B cell (primary cell): ENCODE measurements around the gene LSMEM2. TPM values are rescaled to one million over a fixed set of nuclear protein-coding genes. Genes with fewer than 3 reads are reported as not detected.

Experiments
- ATAC-seq: fragments of 200-7000 bp; cut with Tn5 transposase; one replicate; pipeline ENCODE4 v1.10.0; 2021; ENCODE audit warnings: low read depth, mild to moderate bottlenecking, moderate number of reproducible peaks, moderate library complexity
- CTCF ChIA-PET: fragments of 350-600 bp; sonication (Branson Sonifier 250); formaldehyde crosslinking; loops from one replicate; lab custom pipeline; 2021; ENCODE audit warnings: antibody characterized with exemption, inconsistent platforms; lab: Charles Lee
- POLR2A ChIA-PET: fragments of 350-600 bp; sonication (Branson Sonifier 250); formaldehyde crosslinking; loops from one replicate; lab custom pipeline; 2021; ENCODE audit warnings: antibody characterized with exemption; lab: Charles Lee
- DNase-seq: peaks from one replicate; pipeline ENCODE4 v3.0.0; 2013
- H2AFZ ChIP-seq: 2 replicates; pipeline ENCODE4 v1.6.1; 2012; ENCODE audit warnings: mild to moderate bottlenecking, low read depth, low read length; ENCODE audit not compliant: insufficient read depth, poor library complexity, severe bottlenecking
- H3K27ac ChIP-seq, 2 donors: 1 replicate in 1 of 2; 2 replicates in 1 of 2; pipeline ENCODE4 v1.5.1; 2012 to 2013; ENCODE audit warnings: low read length in 2 of 2, mild to moderate bottlenecking in 2 of 2, moderate library complexity in 1 of 2
- H3K27me3 ChIP-seq, 4 experiments: fragments of 200-600 bp in 1 of 4; sonication (generic) in 1 of 4; replicated peaks in 1 of 4; 1 replicate in 2 of 4; 2 replicates in 2 of 4; pipeline versions ENCODE4 v1.6.1 to v1.7.0; 2013 to 2016; ENCODE audit warnings: low read length in 3 of 4, mild to moderate bottlenecking in 2 of 4, mixed read lengths in 1 of 4, moderate library complexity in 1 of 4; ENCODE audit not compliant: insufficient read depth in 4 of 4, control insufficient read depth in 3 of 4; ENCODE audit errors: control extremely low read depth in 1 of 4
- H3K36me3 ChIP-seq, 2 experiments: replicated peaks in 1 of 2; 1 replicate in 1 of 2; 2 replicates in 1 of 2; pipeline versions ENCODE4 v1.6.1 to v1.7.1; 2013; ENCODE audit warnings: low read length in 1 of 2; ENCODE audit not compliant: insufficient read depth in 2 of 2, control insufficient read depth in 1 of 2; ENCODE audit errors: control extremely low read depth in 1 of 2, extremely low read depth in 1 of 2
- H3K4me1 ChIP-seq, 2 donors: fragments of 200-600 bp in 1 of 2; sonication (generic) in 1 of 2; 1 replicate in 1 of 2; 2 replicates in 1 of 2; pipeline versions ENCODE4 v1.5.1 to v1.6.1; 2013 to 2017; ENCODE audit warnings: low read length in 2 of 2; ENCODE audit not compliant: control insufficient read depth in 2 of 2, insufficient read depth in 2 of 2
- H3K4me2 ChIP-seq: replicated peaks from 2 replicates; pipeline ENCODE3; 2012; ENCODE audit warnings: mild to moderate bottlenecking, low read depth, low read length; ENCODE audit not compliant: poor library complexity, severe bottlenecking
- H3K4me3 ChIP-seq, 5 experiments: fragments of 200-600 bp in 1 of 5; sonication (generic) in 1 of 5; 1 replicate in 3 of 5; 2 replicates in 2 of 5; pipeline versions ENCODE4 v1.5.1 to v1.7.0; 2011 to 2016; ENCODE audit warnings: low read length in 4 of 5, mild to moderate bottlenecking in 4 of 5, low read depth in 2 of 5, control low read depth in 1 of 5, moderate library complexity in 1 of 5; ENCODE audit not compliant: insufficient read depth in 1 of 5; ENCODE audit errors: control extremely low read depth in 1 of 5, extremely low read depth in 1 of 5
- H3K79me2 ChIP-seq: fragments of 200-600 bp; sonication (generic); one replicate; pipeline ENCODE4 v1.6.0; 2016; ENCODE audit warnings: low read length; ENCODE audit not compliant: control insufficient read depth, insufficient read depth
- H3K9ac ChIP-seq: fragments of 200-600 bp; sonication (generic); 2 replicates; pipeline ENCODE4 v1.6.1; 2017; ENCODE audit warnings: mild to moderate bottlenecking, low read length, moderate library complexity
- H3K9me3 ChIP-seq, 3 donors: one replicate each; pipeline versions ENCODE4 v1.6.1 to v1.7.1; 2013; ENCODE audit warnings: low read length in 2 of 3; ENCODE audit not compliant: control insufficient read depth in 2 of 3, insufficient read depth in 1 of 3; ENCODE audit errors: control extremely low read depth in 1 of 3
- H4K20me1 ChIP-seq: 2 replicates; pipeline ENCODE4 v1.6.0; 2012; ENCODE audit warnings: mild to moderate bottlenecking, low read length; ENCODE audit not compliant: insufficient read depth, control insufficient read depth, poor library complexity, severe bottlenecking
- H3K27ac Mint-ChIP-seq: one replicate; pipeline ENCODE4 v1.8.0; 2021; ENCODE audit warnings: mixed read lengths
- H3K27me3 Mint-ChIP-seq: one replicate; pipeline ENCODE4 v1.8.0; 2021; ENCODE audit warnings: mixed read lengths
- H3K4me1 Mint-ChIP-seq: one replicate; pipeline ENCODE4 v1.8.0; 2021; ENCODE audit warnings: mixed read lengths
- H3K4me3 Mint-ChIP-seq: one replicate; pipeline ENCODE4 v1.8.0; 2021; ENCODE audit warnings: mixed read lengths
- H3K9me3 Mint-ChIP-seq: one replicate; pipeline ENCODE4 v1.8.0; 2022; ENCODE audit warnings: mixed read lengths; ENCODE audit not compliant: insufficient read depth
- EZH2 ChIP-seq: IDR thresholded peaks from 2 replicates; pipeline ENCODE4 v1.6.1; 2012; ENCODE audit warnings: borderline replicate concordance, low read depth, mild to moderate bottlenecking, moderate library complexity, low read length; ENCODE audit not compliant: insufficient read depth, poor library complexity, severe bottlenecking
- WGBS: methylation state at CpG from one replicate; pipeline ENCODE4 v1.1.5; 2013; ENCODE audit warnings: missing lambda C conversion rate; ENCODE audit not compliant: insufficient coverage; 5-methylcytosine and 5-hydroxymethylcytosine counted together
- intact Hi-C: fragments of 100-400 bp; cut with micrococcal nuclease; formaldehyde crosslinking; loops from one replicate; pipeline ENCODE4 v1.10.0; 2022
- polyA plus RNA-seq: library from polyadenylated mRNA; depleted of rRNA; stranded (reverse); fragments of >200 nt; gene quantifications from 2 replicates; pipeline ENCODE4 v1.2.3, GENCODE V29; 2012
- total RNA-seq, 2 donors: library from RNA; stranded (reverse); fragments of 120-200 nt in 1 of 2; gene quantifications; 1 replicate in 1 of 2; 2 replicates in 1 of 2; pipeline versions ENCODE4 v1.2.3 to v1.2.4, GENCODE V29; 2013 to 2022
- TF ChIP-seq, protein P1 (sequence below): fragments of 200-600 bp; IDR thresholded peaks from one replicate; pipeline ENCODE4 v1.8.0; 2022; ENCODE audit warnings: antibody characterized with exemption, mild to moderate bottlenecking

The LSMEM2 gene
- total and polyA plus RNA-seq, 2 donors (not counting 1 experiment from before 2014, with no cell fraction given) = not detected

DNA sequence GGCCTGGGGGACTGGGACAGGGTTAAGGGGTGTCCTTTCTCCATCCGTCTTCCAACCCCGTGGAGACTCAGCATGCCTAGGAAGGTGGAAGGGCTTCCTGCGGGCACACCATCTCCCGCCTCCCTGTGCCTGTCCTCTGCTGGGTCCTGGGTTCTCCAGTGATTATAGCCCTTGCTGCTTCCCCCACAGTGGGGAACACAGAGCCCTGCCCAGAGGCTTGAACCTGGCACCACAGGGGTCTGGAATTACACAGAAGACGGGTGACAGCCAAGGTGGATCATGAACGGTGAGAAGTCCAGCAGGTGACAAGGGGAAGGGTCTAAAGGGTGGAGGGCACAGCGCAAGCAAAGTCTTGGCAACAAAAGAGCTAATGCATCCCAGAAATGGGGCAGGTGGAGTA is 16.1 kb upstream of the LSMEM2 start:
- WGBS = 96% methylated on average over 6 of the region's 7 CpGs
- Mint-ChIP-seq H3K27ac (no peak overlapping the region), H3K4me1 (peaks cover 10% of the 10 kb centered on the region), H3K4me3 (no peak overlapping the region), H3K27me3 (peaks cover 6% of the 10 kb centered on the region), H3K9me3 (no peaks in the 10 kb centered on the region)
- ATAC-seq = no peak
- Histone ChIP-seq H3K27me3 (peaks cover 0 to 26% (median 4%) of the 10 kb centered on the region in 4 experiments), H2AFZ (no peak overlapping the region), H3K4me2 (no peak overlapping the region), H3K36me3 (peaks cover 0 to 7% of the 10 kb centered on the region in 2 experiments), H3K4me1 (peaks cover 12 to 17% of the 10 kb centered on the region in 2 donors), H3K27ac (no peak overlapping the region), H3K79me2 (no peaks in the 10 kb centered on the region), H3K9ac (no peak overlapping the region), H3K4me3 (no peak overlapping the region), H3K9me3 (no peaks in the 10 kb centered on the region), H4K20me1 (peaks cover 20% of the 10 kb centered on the region)
- no peak for DNase-seq
- CTCF ChIA-PET = interaction anchor here (1.2 to 1.9 kb wide), 4 partner anchors 9 to 37 kb away, joined by 3 to 4 read pairs (median 4); no protein-coding TSS in a partner anchor
- intact Hi-C loops = no loop called here
- POLR2A ChIA-PET = interaction anchor here (0.7 kb wide), 1 partner anchor 28 kb away, joined by 6 read pairs; no protein-coding TSS in a partner anchor
- TF ChIP-seq EZH2 = no peak
- TF ChIP-seq, protein P1, sequence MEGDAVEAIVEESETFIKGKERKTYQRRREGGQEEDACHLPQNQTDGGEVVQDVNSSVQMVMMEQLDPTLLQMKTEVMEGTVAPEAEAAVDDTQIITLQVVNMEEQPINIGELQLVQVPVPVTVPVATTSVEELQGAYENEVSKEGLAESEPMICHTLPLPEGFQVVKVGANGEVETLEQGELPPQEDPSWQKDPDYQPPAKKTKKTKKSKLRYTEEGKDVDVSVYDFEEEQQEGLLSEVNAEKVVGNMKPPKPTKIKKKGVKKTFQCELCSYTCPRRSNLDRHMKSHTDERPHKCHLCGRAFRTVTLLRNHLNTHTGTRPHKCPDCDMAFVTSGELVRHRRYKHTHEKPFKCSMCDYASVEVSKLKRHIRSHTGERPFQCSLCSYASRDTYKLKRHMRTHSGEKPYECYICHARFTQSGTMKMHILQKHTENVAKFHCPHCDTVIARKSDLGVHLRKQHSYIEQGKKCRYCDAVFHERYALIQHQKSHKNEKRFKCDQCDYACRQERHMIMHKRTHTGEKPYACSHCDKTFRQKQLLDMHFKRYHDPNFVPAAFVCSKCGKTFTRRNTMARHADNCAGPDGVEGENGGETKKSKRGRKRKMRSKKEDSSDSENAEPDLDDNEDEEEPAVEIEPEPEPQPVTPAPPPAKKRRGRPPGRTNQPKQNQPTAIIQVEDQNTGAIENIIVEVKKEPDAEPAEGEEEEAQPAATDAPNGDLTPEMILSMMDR = no peak

DNA sequence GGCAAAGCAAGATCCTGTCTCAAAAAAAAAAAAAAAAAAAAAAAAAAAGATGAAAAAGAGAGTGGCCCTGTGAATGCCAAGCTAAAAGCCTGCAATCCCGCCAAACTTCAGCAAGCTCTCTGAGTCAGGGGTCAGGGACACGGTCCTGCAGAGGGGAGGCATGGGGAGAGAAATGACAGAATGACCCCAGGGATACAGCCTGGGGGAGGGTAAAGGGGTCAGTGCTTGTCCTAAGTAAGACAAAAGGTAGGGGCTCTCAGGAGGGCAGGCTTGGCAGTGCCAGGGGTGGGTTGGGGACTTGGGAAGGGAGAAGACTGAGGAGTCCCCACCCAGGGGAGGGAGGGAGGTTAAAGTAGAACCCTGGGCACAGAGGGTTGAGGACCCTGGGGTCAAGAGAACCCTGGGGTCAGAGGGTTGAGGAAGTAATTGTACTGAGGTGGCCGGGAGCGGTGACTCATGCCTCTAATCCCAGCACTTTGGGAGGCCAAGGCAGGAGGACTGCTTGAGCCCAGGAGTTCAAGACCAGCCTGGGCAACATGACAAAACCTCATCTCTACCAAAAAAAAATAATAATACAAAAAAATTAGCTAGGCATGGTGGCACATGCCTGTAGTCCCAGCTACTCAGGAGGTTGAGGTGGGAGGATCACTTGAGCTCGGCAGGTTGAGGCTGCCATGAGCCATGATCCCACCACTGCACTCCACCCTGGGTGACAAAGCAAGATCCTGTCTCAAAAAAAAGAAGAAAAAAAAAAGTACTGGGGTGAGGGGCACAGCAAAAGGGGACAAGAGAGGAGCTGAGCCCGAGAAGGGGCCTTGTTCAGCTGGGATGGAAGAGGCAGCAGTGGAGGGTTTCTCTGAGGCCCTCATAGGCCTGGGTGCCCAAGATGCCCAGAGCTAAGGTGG is 15.2 kb upstream of the LSMEM2 start:
- peaks cover 16% of the 10 kb centered on the region for H3K27me3 Mint-ChIP-seq
- Histone ChIP-seq H3K27me3 (peaks cover 0 to 32% (median 6%) of the 10 kb centered on the region in 4 experiments), H3K4me1 (peaks cover 12 to 17% of the 10 kb centered on the region in 2 donors), H3K4me3 (no peak overlapping the region), H3K9me3 (no peaks in the 10 kb centered on the region), H3K27ac (no peak overlapping the region), H2AFZ (no peak overlapping the region), H3K4me2 (no peak overlapping the region), H3K9ac (no peak overlapping the region), H3K79me2 (no peaks in the 10 kb centered on the region), H3K36me3 (no peaks in the 10 kb centered on the region), H4K20me1 (peaks cover 11% of the 10 kb centered on the region)
- TF ChIP-seq, protein P1 = no peak
- TF ChIP-seq EZH2 = no peak
- H3K4me1 Mint-ChIP-seq = peaks cover 10% of the 10 kb centered on the region
- DNase-seq (no peak), ATAC-seq (no peak)
- intact Hi-C loops = no loop called here
- no peaks in the 10 kb centered on the region for H3K9me3 Mint-ChIP-seq
- no peak overlapping the region for H3K4me3 Mint-ChIP-seq
- WGBS = 89% methylated on average over 4 of the region's 6 CpGs
- ChIA-PET POLR2A (interaction anchor here (0.7 kb wide), 2 partner anchors 17 to 29 kb away, joined by 6 to 10 read pairs; no protein-coding TSS in a partner anchor), CTCF (interaction anchor here (0.7 to 1.9 kb wide), 6 partner anchors 8 to 38 kb away, joined by 3 to 4 read pairs (median 4); no protein-coding TSS in a partner anchor)
- H3K27ac Mint-ChIP-seq = no peak overlapping the region
